ENCODE measurements around the gene TUBA4A.
A peak's percentile ranks its signal among the peaks of the same experiment; 100 is the strongest.

Gene TUBA4A

DNA sequence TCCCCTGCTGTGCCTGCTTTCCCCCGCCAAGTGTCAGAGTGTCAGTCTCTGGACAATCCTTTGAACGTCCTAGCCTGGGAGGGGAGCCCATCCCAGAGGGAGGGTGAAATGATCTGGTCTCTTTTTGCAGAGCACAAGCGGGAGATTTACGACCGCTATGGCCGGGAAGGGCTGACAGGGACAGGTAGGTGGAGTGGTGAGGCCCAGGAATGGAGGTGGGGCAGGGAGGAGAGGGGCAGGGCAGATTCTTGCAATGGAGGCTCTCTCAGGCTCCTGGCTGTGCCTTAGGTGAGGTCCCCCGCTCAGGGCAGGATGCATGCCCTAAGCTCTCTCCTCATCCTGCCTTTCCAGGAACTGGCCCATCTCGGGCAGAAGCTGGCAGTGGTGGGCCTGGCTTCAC is 27.9 kb upstream of the TUBA4A start:
- H3K27ac Mint-ChIP-seq: peak overlapping the region; percentile 50
- intact Hi-C loops (cut with micrococcal nuclease): no loop called here
- H3K27me3 Mint-ChIP-seq: peaks cover 3% of the 10 kb centered on the region
- H3K9me3 Mint-ChIP-seq: no peaks in the 10 kb centered on the region
- H3K36me3 Mint-ChIP-seq (ENCODE audit: low read depth): peaks cover 71% of the 10 kb centered on the region
- H3K4me3 Mint-ChIP-seq: no peak overlapping the region
- H3K4me1 Mint-ChIP-seq (ENCODE audit: low read depth): peaks cover 65% of the 10 kb centered on the region

- intact Hi-C loops (cut with micrococcal nuclease): no loop called here
- Mint-ChIP-seq H3K27me3 (peaks cover 5% of the 10 kb centered on the region), H3K4me3 (no peak overlapping the region), H3K9me3 (no peaks in the 10 kb centered on the region), H3K4me1 (ENCODE audit: low read depth) (peaks cover 55% of the 10 kb centered on the region), H3K36me3 (ENCODE audit: low read depth) (peaks cover 62% of the 10 kb centered on the region), H3K27ac (peak overlapping the region; percentile 89)
Measured at GRCh38 chr2:219280651-219281050, 26.9 kb upstream of the TUBA4A start.

DNA sequence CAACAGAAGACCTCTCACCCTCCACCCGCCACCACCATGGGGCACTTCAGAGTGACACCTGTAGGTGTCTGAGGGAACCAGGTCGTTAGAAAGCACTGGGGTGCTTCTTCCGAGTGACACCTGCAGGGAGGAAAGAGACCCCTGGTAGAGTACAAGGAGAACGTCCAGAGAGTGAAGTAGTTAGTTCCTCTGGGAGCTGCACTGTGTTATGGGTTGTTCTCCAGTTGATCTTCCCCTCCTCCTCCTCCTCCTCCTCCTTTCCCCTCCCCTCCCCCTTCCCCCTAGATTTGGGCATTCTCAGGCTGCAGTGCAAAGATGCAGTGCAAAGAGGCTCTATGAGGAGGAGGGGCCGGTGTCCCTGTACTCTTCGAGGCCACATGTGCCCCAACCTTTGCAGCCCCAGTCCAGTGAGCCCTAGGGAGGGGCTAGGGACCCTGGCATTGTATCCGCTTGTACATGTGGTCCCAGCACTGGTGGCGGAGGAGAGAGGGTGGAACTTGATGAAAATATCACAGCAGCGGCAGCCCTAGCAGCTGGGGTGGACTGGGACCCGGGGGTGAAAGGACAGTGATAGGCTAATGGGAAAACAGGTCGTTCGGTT is 26.3 kb upstream of the TUBA4A start:
- Mint-ChIP-seq H3K4me1 (ENCODE audit: low read depth) (peaks cover 50% of the 10 kb centered on the region), H3K27me3 (peaks cover 5% of the 10 kb centered on the region), H3K9me3 (no peaks in the 10 kb centered on the region), H3K36me3 (ENCODE audit: low read depth) (peaks cover 55% of the 10 kb centered on the region), H3K4me3 (peak overlapping the region; percentile 86), H3K27ac (peak overlapping the region; percentile 89)
- intact Hi-C loops (cut with micrococcal nuclease): loop anchor here (1.0 to 5.0 kb wide), 3 partner anchors 103 to 120 kb away; partner anchors contain the start of genes DNPEP and NHEJ1

DNA sequence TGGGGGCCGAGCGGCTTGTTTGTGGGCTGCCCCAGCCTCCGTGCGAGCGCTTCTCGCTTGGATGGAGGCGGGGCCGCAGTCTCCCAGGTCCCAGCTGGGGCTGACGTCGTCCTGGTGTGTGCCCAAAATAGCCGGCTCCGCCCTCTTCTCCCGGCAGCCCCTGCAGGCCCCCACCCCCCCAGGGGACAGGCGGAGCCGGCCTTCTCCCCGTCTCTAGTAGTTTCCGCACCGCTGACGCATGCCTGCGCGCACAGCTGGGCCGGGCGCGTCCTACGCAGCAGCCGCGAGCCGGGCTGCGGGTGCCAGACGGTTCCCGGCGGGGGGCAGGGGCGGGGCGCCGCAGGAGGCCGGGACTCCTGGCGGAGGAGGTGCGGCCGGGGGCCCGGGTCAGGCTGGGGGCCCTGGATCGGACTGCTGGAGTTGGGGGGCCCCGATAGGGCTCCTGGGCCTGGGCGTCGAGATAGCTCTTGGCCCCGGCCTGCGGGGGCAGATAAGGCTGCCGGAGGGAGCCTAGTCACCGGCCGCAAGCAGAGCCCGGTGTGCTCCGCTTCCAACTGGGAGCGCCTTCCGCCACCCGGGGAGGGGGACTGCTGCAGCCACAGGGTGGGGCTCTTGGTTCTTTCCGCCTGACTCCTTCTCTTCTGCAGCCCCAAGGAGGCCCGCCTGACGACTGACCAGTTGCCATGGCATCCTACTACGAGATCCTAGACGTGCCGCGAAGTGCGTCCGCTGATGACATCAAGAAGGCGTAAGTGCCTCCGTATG is 25.6 kb upstream of the TUBA4A start, which contains the start of gene DNAJB2:
DNAJB2 (plus strand) TSS at position 216 of the 765 bp plus-strand sequence; CDS start at position 684, 468 bp downstream.
- H3K36me3 Mint-ChIP-seq (ENCODE audit: low read depth): peaks cover 49% of the 10 kb centered on the region
- H3K4me1 Mint-ChIP-seq (ENCODE audit: low read depth): peaks cover 50% of the 10 kb centered on the region

GRCh38 chr2:219278655-219279150 is 25.0 kb upstream of the TUBA4A start:
- H3K4me1 Mint-ChIP-seq (ENCODE audit: low read depth): peaks cover 50% of the 10 kb centered on the region
- H3K27me3 Mint-ChIP-seq: peaks cover 5% of the 10 kb centered on the region
- no peaks in the 10 kb centered on the region for H3K9me3 Mint-ChIP-seq
- H3K36me3 Mint-ChIP-seq (ENCODE audit: low read depth): peaks cover 42% of the 10 kb centered on the region
- peak overlapping the region; percentile 86 for H3K4me3 Mint-ChIP-seq
- intact Hi-C loops (cut with micrococcal nuclease): loop anchor here (1.0 to 5.0 kb wide), 3 partner anchors 101 to 118 kb away; partner anchors contain the start of genes DNPEP and NHEJ1
- peak overlapping the region; percentile 89 for H3K27ac Mint-ChIP-seq

More for the DNA sequence above, 25.6 kb upstream of the TUBA4A start, which contains the start of gene DNAJB2:
- Mint-ChIP-seq H3K27me3 (peaks cover 5% of the 10 kb centered on the region), H3K9me3 (no peaks in the 10 kb centered on the region), H3K4me3 (peak within 1 kb of the TSS; percentile 86), H3K27ac (peak within 1 kb of the TSS; percentile 89)
- intact Hi-C loops (cut with micrococcal nuclease): loop anchor here (1.0 to 5.0 kb wide), 3 partner anchors 102 to 119 kb away; partner anchors contain the start of genes DNPEP and NHEJ1

- H3K36me3 Mint-ChIP-seq (ENCODE audit: low read depth): peaks cover 35% of the 10 kb centered on the region
- intact Hi-C loops (cut with micrococcal nuclease): loop anchor here (1.0 to 5.0 kb wide), 2 partner anchors 17 to 109 kb away; partner anchors contain the start of gene DNPEP
- peak overlapping the region; percentile 54 for H3K4me3 Mint-ChIP-seq
- H3K4me1 Mint-ChIP-seq (ENCODE audit: low read depth): peaks cover 46% of the 10 kb centered on the region
- peak overlapping the region; percentile 89 for H3K27ac Mint-ChIP-seq
- peaks cover 5% of the 10 kb centered on the region for H3K27me3 Mint-ChIP-seq
- H3K9me3 Mint-ChIP-seq: no peaks in the 10 kb centered on the region
Measured at GRCh38 chr2:219277703-219278654, 24.3 kb upstream of the TUBA4A start.

DNA sequence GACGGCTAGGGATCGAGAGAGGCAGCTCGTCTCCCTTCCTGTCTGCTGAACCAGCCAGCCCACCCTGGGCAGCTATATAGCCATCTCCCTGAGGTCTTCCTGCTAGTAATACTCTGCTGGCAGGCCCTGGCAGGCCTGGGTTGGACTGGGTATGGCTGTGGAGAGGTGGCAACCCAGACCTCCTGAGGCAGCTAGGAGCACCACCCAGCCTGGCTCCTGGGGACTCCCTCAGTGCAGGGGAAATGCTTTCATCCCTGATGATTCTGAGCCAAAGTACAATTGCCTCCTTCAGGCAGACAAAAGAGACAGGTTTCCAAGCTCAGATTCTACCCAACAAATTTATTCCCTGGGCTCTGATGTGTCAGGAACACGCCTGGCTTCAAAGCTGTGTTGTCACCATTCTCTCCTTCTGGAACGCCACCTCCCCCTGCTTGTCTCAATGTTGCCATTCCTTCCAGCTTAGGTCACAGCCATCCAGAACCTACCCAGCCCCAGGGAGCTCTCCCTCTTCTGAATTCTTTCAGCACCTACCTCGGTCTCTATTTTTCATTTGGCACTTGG is 20.7 kb upstream of the TUBA4A start:
- Mint-ChIP-seq H3K27ac (no peak overlapping the region), H3K4me1 (ENCODE audit: low read depth) (peaks cover 17% of the 10 kb centered on the region), H3K27me3 (peaks cover 21% of the 10 kb centered on the region), H3K4me3 (no peak overlapping the region), H3K9me3 (no peaks in the 10 kb centered on the region), H3K36me3 (ENCODE audit: low read depth) (no peaks in the 10 kb centered on the region)
- intact Hi-C loops (cut with micrococcal nuclease): no loop called here

DNA sequence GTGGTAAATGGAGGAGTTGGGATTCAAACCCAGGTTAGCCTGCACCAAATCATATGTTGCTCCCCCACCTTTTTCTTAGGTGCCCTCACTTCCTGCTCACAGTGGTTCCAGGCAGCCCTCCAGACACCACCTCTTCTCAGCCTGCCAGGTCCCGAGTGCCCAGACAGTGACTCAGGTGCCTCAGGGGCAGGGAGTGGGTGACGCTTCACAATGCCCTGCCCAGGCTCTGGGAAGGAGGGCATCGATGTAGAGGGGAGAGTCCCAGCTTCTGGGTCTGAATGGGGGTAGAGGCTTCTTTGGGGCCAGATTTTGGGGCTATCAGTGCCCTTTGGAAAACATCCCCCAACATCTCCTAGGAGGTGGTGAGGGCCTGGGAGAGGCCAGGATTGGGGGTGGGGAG is 20.2 kb upstream of the TUBA4A start:
- no peaks in the 10 kb centered on the region for H3K36me3 Mint-ChIP-seq (ENCODE audit: low read depth)
- H3K27ac Mint-ChIP-seq: no peak overlapping the region
- no peaks in the 10 kb centered on the region for H3K9me3 Mint-ChIP-seq
- peaks cover 17% of the 10 kb centered on the region for H3K4me1 Mint-ChIP-seq (ENCODE audit: low read depth)
- no peak overlapping the region for H3K4me3 Mint-ChIP-seq
- intact Hi-C loops (cut with micrococcal nuclease): no loop called here
- peaks cover 21% of the 10 kb centered on the region for H3K27me3 Mint-ChIP-seq

DNA sequence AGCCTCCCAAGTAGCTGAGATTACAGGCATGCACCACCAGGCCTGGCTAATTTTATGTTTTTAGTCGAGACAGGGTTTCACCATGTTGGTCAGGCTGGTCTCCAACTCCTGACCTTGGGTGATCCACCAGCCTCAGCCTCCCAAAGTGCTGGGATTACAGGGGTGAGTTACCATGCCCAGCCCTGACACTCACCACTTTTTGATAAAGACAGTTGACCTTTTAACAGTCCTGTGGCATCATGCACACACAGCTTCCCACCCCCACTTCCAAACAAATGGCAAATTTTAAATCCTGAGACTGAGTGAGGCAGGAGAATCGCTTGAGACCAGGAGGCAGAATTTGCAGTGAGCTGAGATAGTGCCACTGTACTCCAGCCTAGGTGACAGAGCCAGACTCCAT is 19.3 kb upstream of the TUBA4A start:
- no peaks in the 10 kb centered on the region for H3K9me3 Mint-ChIP-seq
- no peaks in the 10 kb centered on the region for H3K36me3 Mint-ChIP-seq (ENCODE audit: low read depth)
- peaks cover 7% of the 10 kb centered on the region for H3K4me1 Mint-ChIP-seq (ENCODE audit: low read depth)
- intact Hi-C loops (cut with micrococcal nuclease): no loop called here
- no peak overlapping the region for H3K4me3 Mint-ChIP-seq
- peaks cover 21% of the 10 kb centered on the region for H3K27me3 Mint-ChIP-seq
- H3K27ac Mint-ChIP-seq: no peak overlapping the region

DNA sequence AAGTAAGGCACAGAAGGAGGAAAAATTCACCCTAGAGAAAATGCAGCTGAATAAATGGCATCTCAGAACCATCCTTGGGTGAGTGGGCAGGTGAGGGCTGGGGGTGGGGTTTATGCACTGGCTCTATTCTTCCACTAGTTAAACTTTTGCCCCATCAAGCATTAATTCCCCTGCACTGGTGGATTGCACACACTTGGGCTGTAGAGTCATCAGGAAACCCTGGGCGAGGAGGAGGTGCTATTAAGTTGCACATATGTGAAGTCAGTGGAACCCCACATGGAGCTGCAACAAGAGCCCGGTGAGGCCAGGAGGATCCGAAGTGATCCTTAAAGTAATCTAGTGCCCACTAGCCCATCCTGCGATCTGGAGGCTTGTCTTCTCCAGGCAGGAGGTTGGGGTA is 18.6 kb upstream of the TUBA4A start:
- Mint-ChIP-seq H3K4me1 (ENCODE audit: low read depth) (peaks cover under 1% of the 10 kb centered on the region), H3K36me3 (ENCODE audit: low read depth) (no peaks in the 10 kb centered on the region), H3K4me3 (no peak overlapping the region), H3K9me3 (no peaks in the 10 kb centered on the region), H3K27me3 (peaks cover 19% of the 10 kb centered on the region), H3K27ac (no peak overlapping the region)
- intact Hi-C loops (cut with micrococcal nuclease): no loop called here

DNA sequence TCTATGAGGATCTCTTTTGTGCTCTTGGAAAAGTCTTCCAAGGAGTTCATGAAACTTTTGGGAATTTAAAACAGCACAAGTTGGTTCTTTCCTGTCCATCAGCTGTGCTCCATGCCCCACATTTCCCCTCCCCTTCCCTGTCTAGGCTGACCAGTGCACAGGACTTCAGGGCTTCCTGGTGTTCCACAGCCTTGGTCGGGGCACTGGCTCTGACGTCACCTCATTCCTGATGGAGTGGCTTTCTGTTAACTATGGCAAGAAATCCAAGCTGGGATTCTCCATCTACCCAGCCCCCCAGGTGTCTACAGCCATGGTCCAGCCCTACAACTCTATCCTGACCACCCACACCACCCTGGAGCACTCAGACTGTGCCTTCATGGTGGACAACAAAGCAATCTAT is 17.3 kb upstream of the TUBA4A start:
- H3K36me3 Mint-ChIP-seq (ENCODE audit: low read depth): no peaks in the 10 kb centered on the region
- H3K9me3 Mint-ChIP-seq: no peaks in the 10 kb centered on the region
- H3K27ac Mint-ChIP-seq: no peak overlapping the region
- no peaks in the 10 kb centered on the region for H3K4me1 Mint-ChIP-seq (ENCODE audit: low read depth)
- peaks cover 17% of the 10 kb centered on the region for H3K27me3 Mint-ChIP-seq
- intact Hi-C loops (cut with micrococcal nuclease): no loop called here
- no peak overlapping the region for H3K4me3 Mint-ChIP-seq

GRCh38 chr2:219270055-219270372 is 16.3 kb upstream of the TUBA4A start:
- Mint-ChIP-seq H3K36me3 (ENCODE audit: low read depth) (no peaks in the 10 kb centered on the region), H3K27ac (no peak overlapping the region), H3K27me3 (peaks cover 17% of the 10 kb centered on the region), H3K4me3 (no peak overlapping the region), H3K9me3 (no peaks in the 10 kb centered on the region), H3K4me1 (ENCODE audit: low read depth) (no peaks in the 10 kb centered on the region)
- intact Hi-C loops (cut with micrococcal nuclease): no loop called here

DNA sequence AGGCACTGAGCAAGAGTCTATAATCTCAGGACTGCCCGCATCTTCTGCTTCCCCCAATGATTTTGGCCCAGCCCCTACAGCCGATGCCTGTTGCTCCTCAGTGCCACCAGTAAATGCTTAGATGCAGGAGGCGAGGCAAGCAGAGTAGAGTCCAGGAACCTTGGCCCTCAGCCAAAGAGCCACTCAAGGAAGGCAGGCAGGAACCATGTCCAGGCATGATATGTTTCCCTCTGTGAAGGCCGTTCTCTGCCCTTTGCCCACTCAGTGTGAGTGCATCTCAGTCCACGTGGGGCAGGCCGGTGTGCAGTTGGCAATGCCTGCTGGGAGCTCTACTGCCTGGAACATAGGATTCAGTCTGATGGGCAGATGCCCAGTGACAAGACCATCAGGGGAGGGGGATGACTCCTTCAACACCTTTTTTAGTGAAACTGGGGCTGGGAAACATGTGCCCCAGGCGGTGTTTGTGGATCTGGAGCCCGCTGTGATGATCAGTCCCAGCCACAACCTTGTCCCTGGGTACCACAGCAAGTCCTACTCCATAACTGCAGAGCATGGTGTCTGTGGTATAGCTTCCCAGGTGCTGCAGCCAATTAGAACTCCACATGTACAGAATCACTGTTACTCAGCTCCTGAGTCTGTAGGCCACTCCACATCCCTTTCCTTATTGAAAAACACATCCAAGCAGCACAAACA is 15.8 kb upstream of the TUBA4A start:
- Mint-ChIP-seq H3K36me3 (ENCODE audit: low read depth) (no peaks in the 10 kb centered on the region), H3K9me3 (no peaks in the 10 kb centered on the region), H3K27me3 (peaks cover 18% of the 10 kb centered on the region), H3K4me1 (ENCODE audit: low read depth) (no peaks in the 10 kb centered on the region), H3K27ac (no peak overlapping the region), H3K4me3 (no peak overlapping the region)
- intact Hi-C loops (cut with micrococcal nuclease): no loop called here

All from dendritic cell treated with granulocyte-macrophage colony-stimulating factor and Interleukin-4, amounts not matched to agents 40 ng/mL and 50 ng/mL, for 4 days (primary cell).